GM19351 (cell line): ENCODE results near the gene TF.

Experiments
- ATAC-seq: cut with Tn5 transposase; IDR thresholded peaks from one replicate; pipeline ENCODE4 v1.9.1; 2021; ENCODE audit warnings: mild to moderate bottlenecking, moderate library complexity; ENCODE audit not compliant: unreplicated experiment

Gene TF

DNA sequence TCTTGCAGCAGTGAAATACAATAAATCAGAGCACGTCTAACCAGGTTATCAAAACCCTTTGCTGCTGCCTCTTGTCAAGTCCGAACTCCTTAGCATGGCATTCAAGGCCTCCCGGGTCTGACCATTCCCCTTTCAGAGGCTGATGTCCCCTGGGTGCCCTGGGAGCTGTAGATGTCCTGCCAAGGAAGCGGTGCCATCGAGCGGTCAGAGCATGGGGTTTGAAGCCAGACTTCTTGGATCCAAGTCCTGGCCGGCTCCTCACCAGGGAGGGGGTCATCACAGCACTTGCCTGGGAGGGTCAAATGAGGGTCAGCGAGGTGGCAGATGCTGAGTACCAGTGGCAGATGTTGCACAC lies 496 bp downstream of the TF start:
- ATAC-seq, result no peak

DNA sequence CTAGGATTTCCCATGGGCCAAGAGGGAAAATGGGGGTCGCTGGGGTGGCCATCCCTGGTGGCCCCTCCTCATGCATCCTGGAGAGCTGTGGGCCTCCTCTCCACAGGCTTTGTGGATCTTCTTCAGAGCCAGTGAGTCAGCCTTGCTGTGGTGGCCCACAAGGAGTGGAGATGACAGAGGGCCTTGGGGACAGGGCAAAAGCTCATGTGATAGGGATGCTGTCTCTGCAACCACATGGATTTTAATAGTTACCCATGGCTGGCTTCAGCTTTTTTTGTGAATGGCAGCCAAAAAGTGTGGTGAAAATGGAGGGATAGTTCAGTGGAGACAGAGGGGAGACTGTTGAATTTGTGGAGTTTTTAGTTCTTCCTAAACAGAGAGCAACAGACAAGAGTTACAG lies 1.2 kb downstream of the TF start:
- ATAC-seq, result no peak

GRCh38 chr3:133747907-133748639 lies 1.9 kb downstream of the TF start:
- ATAC-seq, result no peak

DNA sequence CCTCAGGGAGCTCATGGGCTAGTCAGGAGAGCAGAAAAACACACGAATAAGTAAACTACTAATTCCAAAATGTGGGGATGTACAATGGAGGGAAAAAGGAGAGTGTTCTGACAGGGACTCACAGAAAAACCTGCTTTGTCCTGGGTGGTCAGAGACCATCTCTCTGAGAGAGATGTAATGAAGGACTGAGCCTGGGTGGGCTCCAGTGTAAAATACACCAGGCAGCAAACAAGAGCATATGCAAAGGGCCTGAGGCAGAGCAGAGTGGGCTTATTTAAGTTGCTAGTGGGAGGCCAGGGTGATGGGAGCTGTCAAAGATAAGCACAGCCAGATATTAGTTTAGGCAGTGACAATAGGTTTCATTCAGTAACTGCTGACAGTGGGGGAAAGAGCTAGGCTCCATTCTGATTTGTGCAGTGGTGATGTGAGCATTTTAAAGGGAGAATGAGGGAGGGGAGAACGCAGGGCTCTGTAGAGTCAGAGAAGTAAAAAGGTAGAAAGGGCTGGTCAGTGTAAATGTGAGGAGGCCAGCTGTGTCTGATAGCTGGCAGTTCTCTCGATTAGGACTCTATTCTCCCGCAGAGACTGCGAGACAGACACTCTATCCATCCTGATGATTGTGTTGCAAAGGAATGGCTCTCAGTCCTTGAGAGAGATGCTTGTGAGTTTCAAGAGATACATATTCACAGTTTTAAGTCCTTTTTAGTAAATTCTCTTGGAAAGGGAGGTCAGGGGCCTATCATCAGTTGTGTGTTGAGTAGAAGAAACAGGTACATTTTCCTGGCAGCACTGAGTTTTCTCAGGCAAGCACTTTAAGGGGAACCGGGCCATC lies 3.5 kb downstream of the TF start:
- no peak for ATAC-seq

DNA sequence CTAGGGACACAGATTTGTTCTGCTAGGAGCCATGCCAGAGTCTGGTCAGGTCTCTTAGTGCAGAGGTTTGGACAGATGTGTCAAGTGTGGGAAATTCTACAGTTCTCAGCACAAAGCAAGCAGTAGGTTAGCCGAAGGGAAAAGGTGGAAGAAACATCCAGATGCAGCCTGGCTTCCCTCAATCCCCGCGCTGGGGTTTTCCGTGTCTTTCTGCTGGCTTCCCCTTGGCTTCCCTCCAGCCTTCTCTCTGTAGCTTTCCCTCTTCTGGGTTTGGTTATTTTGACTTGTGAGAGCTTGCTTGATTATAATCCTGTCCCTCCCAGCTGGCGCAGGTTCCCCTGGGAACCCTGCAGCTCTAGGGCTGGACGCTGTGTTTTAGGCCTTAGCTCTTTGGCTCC lies 4.1 kb downstream of the TF start:
- no peak for ATAC-seq

DNA sequence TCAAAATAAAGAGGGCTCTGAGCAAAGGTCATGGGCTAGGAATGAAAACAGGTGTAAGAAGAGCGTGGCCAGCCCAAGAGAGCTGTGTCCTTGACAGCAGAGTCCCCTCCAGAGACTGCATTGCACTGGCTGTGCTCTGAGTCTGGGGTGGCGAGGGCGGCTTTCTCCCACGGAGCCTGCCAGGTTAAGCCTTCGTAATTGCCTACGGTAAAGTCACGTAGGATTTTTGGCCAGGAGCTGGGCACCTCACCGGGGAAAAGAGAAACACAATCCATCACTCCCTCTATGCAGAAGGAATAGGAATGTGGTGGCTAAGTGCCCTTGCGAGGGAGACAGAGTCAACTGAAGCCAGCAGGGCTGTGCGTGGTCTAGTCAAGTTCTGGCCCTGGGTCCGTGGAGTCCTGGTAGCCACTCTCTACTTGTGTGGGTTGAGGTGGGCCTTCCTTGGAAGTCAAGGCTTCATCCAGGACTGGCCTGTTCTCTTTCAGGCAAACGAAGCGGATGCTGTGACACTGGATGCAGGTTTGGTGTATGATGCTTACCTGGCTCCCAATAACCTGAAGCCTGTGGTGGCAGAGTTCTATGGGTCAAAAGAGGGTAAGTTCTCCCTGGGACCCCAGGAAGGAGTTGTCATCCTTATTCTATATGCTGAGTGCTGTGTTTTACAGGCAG lies 7.0 kb downstream of the TF start:
- no peak for ATAC-seq

- no peak for ATAC-seq
Observed at GRCh38 chr3:133753779-133754164, 7.6 kb downstream of the TF start.

DNA sequence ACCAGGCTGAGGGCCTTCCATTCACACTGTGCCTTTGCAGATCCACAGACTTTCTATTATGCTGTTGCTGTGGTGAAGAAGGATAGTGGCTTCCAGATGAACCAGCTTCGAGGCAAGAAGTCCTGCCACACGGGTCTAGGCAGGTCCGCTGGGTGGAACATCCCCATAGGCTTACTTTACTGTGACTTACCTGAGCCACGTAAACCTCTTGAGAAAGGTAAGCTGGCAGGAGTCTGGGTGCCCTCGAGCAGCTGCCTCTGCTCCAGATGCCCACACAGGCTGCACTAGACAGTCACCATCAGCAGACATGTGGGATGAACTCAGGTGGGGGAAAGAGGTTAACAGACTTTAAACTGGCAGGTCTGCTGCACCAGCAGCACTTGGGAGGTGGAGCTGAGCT lies 8.3 kb downstream of the TF start:
- no peak for ATAC-seq

DNA sequence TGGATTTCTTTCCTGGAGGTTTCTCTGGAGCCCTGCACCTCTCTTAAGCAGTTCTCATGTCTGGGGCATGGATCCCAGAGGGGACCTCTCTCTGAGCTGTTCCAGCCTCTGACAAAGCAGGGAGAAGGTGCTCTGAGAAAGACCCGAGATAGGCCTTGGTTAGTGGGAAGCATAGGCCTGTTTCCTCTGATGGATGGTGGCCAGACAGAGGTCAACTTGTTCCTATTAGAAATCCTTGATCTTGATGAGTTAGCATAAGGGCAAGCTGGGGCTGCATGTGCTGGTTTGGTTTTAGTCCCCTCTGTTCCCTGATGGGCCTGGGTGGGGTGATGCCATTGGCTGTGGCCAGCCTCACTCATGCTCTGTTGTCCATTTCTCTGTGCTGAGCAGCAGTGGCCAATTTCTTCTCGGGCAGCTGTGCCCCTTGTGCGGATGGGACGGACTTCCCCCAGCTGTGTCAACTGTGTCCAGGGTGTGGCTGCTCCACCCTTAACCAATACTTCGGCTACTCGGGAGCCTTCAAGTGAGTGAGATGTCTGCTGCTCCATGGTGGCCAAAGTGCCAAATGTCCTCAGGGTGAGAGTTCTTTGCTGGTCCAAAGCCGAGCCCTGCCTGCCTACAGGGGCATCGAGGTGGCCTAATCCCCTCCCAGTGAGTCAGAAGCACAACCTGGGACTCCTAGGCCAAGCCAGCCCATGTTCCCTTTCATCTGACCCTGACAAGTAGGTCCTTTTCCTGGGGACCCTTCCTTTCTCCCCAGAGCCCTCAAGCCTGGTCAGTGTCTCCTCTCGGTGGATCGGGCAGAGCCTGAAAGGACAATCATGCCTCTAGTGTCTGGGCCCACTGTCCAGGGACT lies 9.0 kb downstream of the TF start:
- no peak for ATAC-seq

DNA sequence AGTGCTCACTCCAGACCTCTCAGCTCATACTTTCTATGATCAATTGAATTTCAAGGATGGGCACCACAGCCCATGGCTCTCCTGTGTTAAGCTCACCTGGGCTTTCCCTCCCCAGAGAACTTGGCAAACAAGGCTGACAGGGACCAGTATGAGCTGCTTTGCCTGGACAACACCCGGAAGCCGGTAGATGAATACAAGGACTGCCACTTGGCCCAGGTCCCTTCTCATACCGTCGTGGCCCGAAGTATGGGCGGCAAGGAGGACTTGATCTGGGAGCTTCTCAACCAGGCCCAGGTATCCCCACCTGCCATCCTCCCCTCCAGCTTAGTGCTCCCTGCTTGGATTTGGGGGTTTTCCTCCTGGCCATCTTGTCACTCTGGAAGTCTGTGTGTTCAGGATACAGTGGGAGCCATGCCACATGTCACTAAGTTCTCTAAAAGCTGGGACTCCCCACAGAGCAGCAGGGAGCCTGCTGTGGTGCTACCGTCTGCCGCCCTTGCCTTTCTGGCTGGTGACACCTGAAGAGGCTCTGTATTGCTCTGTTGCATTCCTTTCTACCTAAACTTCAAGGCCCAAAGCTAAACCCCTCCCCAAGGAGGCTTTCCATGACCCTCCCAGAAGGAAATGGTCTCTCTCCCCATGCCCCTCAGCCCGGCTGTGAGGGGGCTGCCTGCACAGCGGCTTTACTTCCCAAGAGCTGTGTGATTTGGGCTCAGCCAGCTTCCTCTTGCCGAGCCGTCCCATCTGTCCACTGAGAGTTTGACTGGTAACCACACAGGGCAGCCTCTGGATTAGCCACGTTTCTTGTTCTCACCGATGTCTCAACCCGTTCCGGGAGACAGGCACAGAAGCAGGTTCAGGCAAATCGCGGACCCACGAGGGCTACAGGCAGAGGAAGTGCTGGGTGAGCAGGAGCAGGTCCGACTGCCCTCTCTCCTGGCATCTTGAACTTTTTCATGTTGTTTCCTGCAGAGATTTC lies 10.8 kb downstream of the TF start:
- ATAC-seq, result no peak

- ATAC-seq, result no peak
Observed at GRCh38 chr3:133757701-133758567, 11.7 kb downstream of the TF start.

- ATAC-seq, result no peak
Observed at GRCh38 chr3:133758568-133758928, 12.4 kb downstream of the TF start.

- ATAC-seq, result no peak
Observed at GRCh38 chr3:133758964-133759739, 13.0 kb downstream of the TF start.

GRCh38 chr3:133759740-133760305 lies 13.6 kb downstream of the TF start:
- no peak for ATAC-seq

DNA sequence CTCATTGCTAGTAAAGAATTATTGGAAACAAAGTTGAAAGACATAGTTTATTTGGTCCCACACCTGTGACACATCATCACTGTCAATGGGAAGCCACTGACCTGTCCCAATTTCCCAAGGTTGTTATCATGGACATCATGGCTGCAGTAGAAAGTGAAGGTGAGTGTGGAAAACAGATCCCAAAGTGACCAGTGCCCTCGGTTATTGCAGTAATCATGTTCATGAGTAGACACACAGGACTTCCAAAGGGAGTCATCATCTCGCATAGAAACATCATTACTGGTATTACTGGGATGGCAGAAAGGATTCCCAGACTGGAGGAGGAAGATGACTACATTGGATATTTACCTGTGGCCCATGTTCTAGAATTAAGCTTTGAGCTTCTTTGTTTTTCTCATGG lies 14.7 kb downstream of the TF start:
- no peak for ATAC-seq

GRCh38 chr3:133761605-133762484 lies 15.7 kb downstream of the TF start:
- peak; percentile 64 for ATAC-seq

- no peak for ATAC-seq
Observed at GRCh38 chr3:133762539-133762938, 16.3 kb downstream of the TF start.
